AG08396 (cell line): ENCODE measurements around the gene MAGEA3.
"Not testable (repeated sequence)": the region's sequence is repeated elsewhere in the genome, so short reads cannot be mapped to it uniquely, and the experiment has no call there.

ENCODE experiments used
- DNase-seq: peaks from one replicate; pipeline ENCODE4 v3.0.0; 2012; ENCODE audit warnings: low spot score, mixed read lengths

The MAGEA3 gene, protein sequence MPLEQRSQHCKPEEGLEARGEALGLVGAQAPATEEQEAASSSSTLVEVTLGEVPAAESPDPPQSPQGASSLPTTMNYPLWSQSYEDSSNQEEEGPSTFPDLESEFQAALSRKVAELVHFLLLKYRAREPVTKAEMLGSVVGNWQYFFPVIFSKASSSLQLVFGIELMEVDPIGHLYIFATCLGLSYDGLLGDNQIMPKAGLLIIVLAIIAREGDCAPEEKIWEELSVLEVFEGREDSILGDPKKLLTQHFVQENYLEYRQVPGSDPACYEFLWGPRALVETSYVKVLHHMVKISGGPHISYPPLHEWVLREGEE

DNA sequence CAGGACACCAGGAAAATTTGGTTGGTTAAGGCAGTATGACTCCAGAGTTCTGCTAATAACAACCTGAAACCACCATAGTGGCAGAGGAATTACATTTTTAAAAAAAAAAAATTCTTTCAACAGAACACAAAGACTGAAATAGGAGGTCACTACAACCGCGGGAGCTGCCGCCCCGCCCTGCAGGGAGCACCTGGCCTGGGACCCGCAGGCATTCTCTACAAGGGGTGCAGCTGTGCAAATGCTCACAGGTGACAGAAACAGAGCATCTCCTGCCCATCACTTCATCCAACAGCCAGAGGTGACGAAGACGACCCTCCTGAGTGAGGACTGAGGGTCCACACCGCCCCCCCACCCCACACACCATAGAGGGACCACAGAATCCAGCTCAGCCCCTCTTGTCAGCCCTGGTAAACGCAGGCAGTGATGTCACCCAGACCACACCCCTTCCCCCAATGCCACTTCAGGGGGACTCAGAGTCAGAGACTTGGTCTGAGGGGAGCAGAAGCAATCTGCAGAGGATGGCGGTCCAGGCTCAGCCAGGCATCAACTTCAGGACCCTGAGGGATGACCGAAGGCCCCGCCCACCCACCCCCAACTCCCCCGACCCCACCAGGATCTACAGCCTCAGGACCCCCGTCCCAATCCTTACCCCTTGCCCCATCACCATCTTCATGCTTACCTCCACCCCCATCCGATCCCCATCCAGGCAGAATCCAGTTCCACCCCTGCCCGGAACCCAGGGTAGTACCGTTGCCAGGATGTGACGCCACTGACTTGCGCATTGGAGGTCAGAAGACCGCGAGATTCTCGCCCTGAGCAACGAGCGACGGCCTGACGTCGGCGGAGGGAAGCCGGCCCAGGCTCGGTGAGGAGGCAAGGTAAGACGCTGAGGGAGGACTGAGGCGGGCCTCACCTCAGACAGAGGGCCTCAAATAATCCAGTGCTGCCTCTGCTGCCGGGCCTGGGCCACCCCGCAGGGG is at the start of gene MAGEA3:
Gene MAGEA3 (plus strand): TSS at position 843 of the 980 bp plus-strand sequence. CDS start 2,039 bp downstream, outside the sequence.
- DNase-seq, result not testable (repeated sequence)

DNA sequence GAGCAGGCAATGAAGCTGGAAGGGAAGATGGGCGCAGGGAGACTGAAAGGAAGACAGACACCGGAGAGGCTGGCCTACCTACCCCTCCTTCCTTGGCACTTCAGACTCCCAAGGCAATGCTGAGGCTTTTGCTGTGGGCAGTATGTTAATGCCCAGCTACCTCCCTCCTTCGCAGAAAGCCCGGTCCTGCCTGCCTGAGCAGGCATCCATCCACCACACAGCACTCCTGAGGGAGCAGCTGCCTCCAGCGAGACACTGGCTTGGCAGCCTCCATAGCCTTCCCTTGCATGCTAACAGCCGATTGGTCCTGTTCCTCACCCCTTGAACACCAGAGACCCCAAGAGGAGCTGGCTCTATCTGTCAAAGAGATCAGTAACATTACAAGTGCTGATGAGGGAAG is 46.5 kb upstream of the MAGEA3 start:
- no peak for DNase-seq

DNA sequence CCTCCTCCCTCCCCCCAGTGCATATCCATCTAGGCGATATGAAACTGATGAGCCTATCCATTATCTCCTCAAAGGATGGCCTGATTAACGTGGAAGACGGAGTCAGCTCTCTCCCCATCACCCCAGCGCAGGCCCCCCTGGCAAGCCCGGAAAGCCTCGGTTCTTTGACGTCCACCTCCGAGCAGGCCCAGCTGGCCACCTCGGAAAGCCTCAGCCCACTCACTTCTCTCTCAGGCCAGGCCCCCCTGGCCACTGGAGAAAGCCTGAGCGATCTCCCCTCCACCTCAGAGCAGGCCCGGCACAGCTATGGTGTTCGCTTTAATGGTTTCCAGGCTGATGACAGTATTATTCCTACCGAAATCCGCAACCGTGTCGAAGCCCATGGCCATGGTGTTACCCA is 46.1 kb upstream of the MAGEA3 start:
- no peak for DNase-seq

DNA sequence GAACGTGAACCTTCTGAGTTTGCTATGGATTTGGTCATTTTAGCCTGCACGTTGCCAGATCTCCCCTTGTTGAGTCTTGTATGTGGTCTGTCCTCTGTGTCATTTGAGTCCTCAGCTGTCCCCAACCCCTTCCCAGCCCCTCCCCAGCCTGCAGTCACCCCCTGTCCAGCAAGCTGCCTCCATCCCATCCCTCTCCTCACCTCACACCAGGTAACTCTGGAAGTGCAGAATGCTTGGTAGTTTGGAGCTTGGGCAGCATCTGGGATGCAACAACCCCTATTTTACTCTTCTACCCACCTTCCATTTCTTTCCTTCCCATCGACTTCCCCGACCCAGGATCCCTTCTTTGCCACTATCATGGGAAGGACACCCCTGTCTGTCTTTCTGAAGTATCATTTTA is 42.5 kb upstream of the MAGEA3 start:
- no peak for DNase-seq

DNA sequence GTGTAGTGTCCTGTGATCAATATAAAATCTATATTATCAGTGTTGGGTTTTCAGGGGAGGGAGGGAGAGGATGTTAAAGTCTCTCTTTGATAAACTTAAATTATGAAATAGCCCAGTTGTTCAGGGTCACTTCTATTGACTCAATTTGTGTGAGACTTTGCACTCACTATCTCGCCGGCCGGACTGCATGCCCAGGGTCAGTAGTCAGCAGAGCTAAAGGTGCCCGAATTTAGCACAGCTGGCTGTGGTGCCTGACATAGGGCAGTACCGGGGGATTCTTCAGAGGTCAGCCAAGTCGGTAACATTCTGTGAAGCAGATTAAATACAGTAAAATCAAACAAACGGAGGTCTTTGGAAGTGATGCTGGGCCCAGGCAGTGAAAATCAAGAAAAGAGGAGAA is 41.7 kb upstream of the MAGEA3 start:
- no peak for DNase-seq

DNA sequence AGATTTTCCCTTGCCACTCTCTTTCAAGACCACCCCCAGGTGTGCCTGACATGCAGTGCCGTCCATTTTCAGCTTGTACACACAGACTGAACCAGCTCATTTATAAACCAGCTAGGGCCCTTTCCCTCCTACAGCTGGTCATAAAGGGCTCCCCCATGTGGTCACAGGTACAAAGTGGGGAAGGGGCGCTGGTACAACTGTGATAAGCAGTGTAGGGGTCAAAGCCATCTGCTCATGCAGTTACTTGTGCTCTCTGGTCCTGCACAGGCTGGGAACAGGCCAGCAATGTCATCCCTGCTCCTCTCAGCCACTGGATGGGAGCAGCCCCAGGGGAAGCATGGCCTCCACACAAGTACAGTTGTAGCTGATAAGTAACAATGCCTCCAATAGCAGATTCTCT is 40.3 kb upstream of the MAGEA3 start:
- no peak for DNase-seq

DNA sequence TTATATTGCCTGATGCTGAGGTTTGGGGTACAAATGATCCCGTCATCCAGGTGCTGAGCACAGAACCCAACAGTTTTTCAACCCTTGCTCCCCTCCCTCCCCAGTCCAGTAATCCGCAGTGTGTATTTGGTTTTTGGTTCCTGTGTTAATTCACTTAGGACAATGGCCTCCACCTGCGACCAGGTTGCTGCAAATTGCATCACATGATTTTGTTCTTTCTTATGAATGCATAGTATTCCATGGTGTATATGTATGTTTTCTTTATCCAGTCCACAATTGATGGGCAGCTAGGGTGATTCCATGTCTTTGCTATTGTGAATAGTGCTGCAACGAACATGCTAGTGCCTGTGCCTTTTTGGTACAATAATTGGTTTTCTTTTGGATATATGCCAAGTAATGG is 35.5 kb upstream of the MAGEA3 start:
- DNase-seq, result no peak

DNA sequence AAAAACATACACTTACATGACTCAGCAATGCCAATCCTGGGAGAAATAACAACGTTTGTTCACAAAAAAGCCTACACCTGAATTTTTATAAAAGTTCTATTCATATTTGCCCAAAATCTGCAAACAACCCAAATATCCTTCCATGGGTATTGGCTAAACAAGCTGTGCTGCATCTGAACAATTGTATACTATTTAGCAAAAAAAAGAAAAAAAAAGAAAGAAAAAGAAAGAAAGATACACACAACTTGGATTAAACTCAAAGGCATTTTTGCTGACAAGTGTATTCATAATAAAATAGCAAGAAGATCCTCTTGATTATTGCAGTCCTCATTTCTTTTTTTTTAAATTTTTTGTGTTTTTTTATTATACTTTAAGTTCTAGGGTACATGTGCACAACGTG is 24.5 kb upstream of the MAGEA3 start:
- DNase-seq, result no peak

DNA sequence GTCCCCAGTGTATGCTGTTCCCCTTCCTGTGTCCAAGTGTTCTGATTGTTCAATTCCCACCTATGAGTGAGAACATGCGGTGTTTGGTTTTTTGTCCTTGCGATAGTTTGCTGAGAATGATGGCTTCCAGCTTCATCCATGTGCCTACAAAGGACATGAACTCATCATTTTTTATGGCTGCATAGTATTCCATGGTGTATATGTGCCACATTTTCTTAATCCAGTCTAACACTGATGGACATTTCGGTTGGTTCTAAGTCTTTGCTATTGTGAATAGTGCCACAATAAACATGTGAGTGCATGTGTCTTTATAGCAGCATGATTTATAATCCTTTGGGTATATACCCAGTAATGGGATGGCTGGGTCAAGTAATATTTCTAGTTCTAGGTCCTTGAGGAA is 23.9 kb upstream of the MAGEA3 start:
- not testable (repeated sequence) for DNase-seq

DNA sequence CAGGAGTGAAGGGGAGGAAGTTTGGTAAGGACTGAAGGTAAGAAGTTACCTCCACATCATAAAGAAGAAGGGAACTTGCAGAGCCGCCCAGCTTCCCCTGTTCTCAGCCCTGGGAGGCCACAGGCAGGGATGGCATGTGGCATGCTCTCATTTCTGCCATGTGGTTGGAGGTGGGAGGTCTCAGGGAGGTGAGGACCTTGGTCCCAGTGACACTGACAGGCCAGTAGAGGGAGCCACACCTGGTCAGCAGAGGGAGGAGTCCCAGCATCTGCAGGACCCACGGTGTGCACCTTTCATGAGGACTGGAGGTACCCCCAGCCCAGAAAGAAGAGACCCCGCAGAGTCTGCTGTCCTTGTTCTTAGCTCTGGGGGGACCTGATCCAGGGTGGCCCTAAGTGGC is 17.6 kb upstream of the MAGEA3 start:
- not testable (repeated sequence) for DNase-seq

DNA sequence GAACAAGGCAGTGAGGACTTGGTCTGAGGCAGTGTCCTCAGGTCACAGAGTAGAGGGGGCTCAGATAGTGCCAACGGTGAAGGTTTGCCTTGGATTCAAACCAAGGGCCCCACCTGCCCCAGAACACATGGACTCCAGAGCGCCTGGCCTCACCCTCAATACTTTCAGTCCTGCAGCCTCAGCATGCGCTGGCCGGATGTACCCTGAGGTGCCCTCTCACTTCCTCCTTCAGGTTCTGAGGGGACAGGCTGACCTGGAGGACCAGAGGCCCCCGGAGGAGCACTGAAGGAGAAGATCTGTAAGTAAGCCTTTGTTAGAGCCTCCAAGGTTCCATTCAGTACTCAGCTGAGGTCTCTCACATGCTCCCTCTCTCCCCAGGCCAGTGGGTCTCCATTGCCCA is 1.8 kb downstream of the MAGEA3 start:
- not testable (repeated sequence) for DNase-seq

DNA sequence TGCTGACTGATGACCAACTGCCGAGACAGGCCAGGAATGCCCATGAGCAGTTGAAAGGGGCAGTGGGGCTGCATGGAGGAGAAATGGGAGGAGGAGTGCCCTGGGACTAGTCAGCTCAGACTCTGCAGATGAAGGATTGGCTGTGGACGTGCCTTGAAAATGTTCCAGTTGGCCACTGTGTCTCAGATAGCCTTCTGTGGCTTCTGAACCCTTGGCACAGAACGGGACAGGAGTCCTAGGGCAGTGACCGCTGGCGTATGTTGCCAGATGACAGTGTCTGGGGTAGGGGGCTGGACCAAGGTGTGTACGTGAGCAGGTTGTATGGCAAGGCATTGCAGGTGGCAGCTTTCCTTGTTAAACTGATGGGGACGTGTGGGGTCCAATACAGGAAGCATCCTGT is 7.9 kb downstream of the MAGEA3 start:
- not testable (repeated sequence) for DNase-seq

DNA sequence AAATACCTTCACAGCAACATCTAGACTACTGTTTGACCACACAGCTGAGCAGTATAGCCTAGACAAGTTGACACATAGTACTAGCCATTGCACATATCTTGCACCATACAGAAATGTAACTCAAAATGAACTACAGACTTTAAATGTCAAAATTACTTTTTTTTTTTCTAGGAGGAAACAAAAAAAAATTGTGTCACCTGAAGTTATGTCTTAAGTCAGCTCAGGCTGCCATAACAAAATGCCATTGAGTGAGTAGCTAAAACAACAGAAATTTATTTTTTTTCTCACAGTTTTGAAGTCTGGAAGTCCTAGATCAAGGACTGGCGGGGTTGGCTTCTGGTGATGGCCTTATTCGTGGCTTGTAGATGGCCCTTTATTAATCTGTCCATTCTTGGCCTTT is 10.6 kb downstream of the MAGEA3 start, which contains the start of gene CSAG2:
Gene CSAG2 (minus strand): TSS at position 101 of the 400 bp plus-strand sequence. CDS start 161 bp downstream, outside the sequence.
- not testable (repeated sequence) for DNase-seq

DNA sequence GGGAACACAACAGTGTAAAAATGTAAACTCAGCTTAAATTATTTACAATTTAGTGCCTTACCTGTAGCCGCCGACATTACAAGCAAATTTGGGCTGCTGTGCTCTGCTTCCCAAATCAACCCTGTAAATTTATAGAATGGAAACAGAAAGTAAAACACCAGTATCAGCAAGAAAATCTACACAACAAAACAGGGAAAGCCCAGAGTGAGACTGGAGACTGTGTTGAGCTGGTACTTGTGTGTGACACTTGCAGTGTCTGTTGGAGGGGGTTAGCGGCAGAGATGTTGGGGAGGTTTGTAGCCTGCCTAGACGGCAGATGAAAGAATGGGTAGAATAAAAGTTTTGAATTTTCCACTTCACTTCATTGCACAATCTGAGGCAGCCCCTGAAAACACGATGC is 14.6 kb downstream of the MAGEA3 start:
- DNase-seq, result not testable (repeated sequence)

DNA sequence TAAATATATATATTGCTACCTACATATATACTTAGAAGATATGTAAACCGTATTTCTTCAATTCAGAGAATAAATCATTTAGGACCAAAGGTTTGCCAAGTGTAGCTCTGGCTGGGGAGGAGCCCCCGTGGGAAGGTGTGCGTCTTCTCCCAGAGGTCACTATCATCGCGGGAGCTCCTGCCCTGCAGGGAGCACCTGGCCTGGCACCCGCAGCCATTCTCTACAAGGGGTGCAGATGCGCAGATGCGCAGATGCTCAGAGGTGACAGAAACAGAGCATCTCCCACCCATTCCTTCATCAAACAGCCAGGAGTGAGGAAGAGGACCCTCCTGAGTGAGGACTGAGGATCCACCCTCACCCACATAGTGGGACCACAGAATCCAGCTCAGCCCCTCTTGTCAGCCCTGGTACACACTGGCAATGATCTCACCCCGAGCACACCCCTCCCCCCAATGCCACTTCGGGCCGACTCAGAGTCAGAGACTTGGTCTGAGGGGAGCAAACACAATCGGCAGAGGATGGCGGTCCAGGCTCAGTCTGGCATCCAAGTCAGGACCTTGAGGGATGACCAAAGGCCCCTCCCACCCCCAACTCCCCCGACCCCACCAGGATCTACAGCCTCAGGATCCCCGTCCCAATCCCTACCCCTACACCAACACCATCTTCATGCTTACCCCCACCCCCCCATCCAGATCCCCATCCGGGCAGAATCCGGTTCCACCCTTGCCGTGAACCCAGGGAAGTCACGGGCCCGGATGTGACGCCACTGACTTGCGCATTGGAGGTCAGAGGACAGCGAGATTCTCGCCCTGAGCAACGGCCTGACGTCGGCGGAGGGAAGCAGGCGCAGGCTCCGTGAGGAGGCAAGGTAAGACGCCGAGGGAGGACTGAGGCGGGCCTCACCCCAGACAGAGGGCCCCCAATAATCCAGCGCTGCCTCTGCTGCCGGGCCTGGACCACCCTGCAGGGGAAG is 15.5 kb downstream of the MAGEA3 start, which contains the start of gene MAGEA2B:
Gene MAGEA2B (plus strand): TSS at position 814 of the 973 bp plus-strand sequence. CDS start 2,479 bp downstream, outside the sequence.
- not testable (repeated sequence) for DNase-seq

DNA sequence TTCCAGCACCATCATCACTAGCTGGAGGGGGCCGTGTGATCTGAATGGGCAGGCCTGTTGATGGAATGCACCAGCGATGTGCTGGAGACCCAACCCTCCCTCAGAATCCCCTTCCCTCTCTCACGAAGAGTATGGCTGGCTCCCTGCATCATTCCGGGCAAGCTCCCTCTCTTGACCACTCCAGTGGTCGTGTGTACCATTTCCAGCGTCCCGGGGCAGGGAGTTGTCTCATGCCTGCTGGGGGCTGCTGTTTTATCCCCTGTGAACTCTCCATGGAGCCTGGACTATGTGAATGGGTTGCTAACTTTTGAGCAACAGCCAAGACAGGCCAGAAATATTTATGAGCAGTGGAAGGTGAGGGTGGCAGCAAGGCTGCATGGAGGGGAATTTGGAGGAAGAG is 26.8 kb downstream of the MAGEA3 start:
- DNase-seq, result no peak

DNA sequence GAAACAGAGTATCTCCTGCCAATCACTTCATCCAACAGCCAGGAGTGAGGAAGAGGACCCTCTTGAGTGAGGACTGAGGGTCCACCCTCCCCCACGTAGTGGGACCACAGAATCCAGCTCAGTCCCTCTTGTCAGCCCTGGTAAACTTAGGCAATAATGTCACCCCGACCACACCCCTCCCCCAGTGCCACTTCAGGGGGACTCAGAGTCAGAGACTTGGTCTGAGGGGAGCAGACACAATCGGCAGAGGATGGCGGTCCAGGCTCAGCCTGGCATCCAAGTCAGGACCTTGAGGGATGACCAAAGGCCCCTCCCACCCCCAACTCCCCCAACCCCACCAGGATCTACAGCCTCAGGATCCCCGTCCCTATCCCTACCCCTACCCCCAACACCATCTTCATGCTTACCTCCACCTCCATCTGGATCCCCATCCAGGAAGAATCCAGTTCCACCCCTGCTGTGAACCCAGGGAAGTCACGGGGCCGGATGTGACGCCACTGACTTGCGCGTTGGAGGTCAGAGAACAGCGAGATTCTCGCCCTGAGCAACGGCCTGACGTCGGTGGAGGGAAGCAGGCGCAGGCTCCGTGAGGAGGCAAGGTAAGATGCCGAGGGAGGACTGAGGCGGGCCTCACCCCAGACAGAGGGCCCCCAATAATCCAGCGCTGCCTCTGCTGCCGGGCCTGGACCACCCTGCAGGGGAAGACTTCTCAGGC is 34.8 kb downstream of the MAGEA3 start, which contains the start of the genes CSAG1 and MAGEA12:
Gene CSAG1 (minus strand): TSS at position 461 of the 715 bp plus-strand sequence. CDS start 1,261 bp downstream, outside the sequence.
Gene MAGEA12 (plus strand): TSS at position 497 of the 715 bp plus-strand sequence. CDS start 2,405 bp downstream, outside the sequence.
- DNase-seq, result no peak

DNA sequence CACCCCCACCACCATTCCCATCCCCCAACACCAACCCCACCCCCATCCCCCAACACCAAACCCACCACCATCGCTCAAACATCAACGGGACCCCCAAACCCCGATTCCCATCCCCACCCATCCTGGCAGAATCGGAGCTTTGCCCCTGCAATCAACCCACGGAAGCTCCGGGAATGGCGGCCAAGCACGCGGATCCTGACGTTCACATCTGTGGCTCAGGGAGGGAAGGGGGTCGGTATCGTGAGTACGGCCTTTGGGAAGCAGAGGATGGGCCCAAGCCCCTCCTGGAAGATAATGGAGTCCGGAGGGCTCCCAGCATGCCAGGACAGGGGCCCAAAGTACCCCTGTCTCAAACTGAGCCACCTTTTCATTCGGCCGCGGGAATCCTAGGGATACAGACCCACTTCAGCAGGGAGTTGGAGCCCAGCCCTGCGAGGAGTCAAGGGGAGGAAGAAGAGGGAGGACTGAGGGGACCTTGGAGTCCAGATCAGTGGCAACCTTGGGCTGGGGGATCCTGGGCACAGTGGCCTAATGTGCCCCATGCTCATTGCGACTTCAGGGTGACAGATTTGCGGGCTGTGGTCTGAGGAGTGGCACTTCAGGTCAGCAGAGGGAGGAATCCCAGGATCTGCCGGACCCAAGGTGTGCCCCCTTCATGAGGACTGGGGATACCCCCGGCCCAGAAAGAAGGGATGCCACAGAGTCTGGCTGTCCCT is 35.7 kb downstream of the MAGEA3 start:
- DNase-seq, result not testable (repeated sequence)

DNA sequence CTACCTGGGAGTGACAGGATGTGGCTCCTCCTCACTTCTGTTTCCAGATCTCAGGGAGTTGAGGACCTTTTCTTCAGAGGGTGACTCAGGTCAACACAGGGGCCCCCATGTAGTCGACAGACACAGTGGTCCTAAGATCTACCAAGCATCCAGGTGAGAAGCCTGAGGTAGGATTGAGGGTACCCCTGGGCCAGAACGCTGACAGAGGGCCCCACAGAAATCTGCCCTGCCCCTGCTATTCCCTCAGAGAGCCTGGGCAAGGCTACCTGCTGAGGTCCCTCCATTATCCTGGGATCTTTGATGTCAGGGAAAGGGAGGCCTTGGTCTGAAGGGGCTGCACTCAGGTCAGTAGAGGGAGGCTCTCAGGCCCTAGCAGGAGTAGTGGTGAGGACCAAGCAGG is 36.5 kb downstream of the MAGEA3 start:
- DNase-seq, result no peak
